Loucy (cell line): ENCODE data around the gene NOM1.

Experiments used
- EZH2phosphoT487 ChIP-seq: fragments of 200-600 bp; IDR thresholded peaks from 2 replicates; pipeline ENCODE4 v1.6.1; 2018; ENCODE audit warnings: antibody characterized with exemption, mild to moderate bottlenecking, moderate library complexity, borderline replicate concordance
- TF ChIP-seq, protein P1 (sequence below): fragments of 200-600 bp; sonication (generic); conservative IDR thresholded peaks from 2 replicates; pipeline ENCODE4 v1.5.1; 2014; ENCODE audit warnings: mild to moderate bottlenecking, antibody characterized with exemption, low read length

DNA sequence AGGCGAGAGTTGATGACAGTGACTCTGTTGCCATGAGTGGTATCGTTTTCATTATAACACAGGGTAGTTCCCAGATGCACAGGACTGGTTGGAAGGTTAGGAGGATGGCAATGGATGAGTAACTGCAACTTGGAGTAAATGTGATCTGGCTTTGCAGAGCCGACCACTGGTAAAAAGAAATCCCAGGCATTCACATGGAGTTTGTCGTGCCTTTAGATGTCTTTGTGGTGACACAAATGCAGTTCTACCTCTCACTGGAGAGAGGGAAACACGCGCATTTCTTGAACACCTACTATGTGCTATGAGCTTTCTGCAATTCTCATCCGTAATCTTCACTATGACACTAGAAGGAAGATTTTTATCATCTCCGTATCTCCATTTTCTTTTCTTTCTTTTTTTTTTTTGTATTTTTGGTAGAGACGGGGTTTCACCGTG lies 62.6 kb downstream of the NOM1 start:
- TF ChIP-seq, protein P1, sequence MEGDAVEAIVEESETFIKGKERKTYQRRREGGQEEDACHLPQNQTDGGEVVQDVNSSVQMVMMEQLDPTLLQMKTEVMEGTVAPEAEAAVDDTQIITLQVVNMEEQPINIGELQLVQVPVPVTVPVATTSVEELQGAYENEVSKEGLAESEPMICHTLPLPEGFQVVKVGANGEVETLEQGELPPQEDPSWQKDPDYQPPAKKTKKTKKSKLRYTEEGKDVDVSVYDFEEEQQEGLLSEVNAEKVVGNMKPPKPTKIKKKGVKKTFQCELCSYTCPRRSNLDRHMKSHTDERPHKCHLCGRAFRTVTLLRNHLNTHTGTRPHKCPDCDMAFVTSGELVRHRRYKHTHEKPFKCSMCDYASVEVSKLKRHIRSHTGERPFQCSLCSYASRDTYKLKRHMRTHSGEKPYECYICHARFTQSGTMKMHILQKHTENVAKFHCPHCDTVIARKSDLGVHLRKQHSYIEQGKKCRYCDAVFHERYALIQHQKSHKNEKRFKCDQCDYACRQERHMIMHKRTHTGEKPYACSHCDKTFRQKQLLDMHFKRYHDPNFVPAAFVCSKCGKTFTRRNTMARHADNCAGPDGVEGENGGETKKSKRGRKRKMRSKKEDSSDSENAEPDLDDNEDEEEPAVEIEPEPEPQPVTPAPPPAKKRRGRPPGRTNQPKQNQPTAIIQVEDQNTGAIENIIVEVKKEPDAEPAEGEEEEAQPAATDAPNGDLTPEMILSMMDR, result no peak
- no peak for TF ChIP-seq EZH2phosphoT487
